ENCODE results near the gene CFAP100.

The CFAP100 gene

DNA sequence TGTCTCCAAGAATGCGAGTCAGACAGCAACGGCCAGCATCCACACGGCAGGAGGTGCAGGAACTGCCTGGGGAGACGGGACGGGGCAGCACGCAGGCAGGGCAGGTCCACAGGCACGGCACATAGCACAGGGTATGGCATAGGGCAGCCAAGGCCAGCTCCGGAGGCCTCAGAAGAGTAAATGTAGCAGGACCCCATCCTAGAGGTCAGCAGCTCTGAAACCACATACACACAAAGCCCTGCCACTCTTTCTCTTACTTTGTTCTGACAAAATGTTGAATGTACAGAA, 54.1 kb downstream of the CFAP100 start:
- TF ChIP-seq CEBPB (IDR thresholded peaks at IDR 0.05) (no peak), EP300 (IDR thresholded peaks at IDR 0.05; ENCODE audit: borderline replicate concordance) (no peak), FOXM1 (IDR thresholded peaks at IDR 0.05; ENCODE audit: borderline replicate concordance, low read depth) (no peak), NFIC (IDR thresholded peaks at IDR 0.05) (no peak), RAD21 (IDR thresholded peaks at IDR 0.05; ENCODE audit: low read depth) (no peak), TCF12 (IDR thresholded peaks at IDR 0.05; ENCODE audit: low read depth) (no peak), TAF1 (IDR thresholded peaks at IDR 0.05; ENCODE audit: low read depth) (no peak), ZBTB7A (IDR thresholded peaks at IDR 0.05; ENCODE audit: low read depth) (no peak), TEAD4 (IDR thresholded peaks at IDR 0.05) (no peak), CREB1 (IDR thresholded peaks at IDR 0.05; ENCODE audit: low read depth) (no peak), YY1 (IDR thresholded peaks at IDR 0.05; ENCODE audit: low read depth) (no peak)
- TF ChIP-seq, protein P1, sequence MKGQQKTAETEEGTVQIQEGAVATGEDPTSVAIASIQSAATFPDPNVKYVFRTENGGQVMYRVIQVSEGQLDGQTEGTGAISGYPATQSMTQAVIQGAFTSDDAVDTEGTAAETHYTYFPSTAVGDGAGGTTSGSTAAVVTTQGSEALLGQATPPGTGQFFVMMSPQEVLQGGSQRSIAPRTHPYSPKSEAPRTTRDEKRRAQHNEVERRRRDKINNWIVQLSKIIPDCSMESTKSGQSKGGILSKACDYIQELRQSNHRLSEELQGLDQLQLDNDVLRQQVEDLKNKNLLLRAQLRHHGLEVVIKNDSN (IDR thresholded peaks at IDR 0.05) = no peak
- TF ChIP-seq, protein P2, sequence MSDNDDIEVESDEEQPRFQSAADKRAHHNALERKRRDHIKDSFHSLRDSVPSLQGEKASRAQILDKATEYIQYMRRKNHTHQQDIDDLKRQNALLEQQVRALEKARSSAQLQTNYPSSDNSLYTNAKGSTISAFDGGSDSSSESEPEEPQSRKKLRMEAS (IDR thresholded peaks at IDR 0.05) = no peak

DNA sequence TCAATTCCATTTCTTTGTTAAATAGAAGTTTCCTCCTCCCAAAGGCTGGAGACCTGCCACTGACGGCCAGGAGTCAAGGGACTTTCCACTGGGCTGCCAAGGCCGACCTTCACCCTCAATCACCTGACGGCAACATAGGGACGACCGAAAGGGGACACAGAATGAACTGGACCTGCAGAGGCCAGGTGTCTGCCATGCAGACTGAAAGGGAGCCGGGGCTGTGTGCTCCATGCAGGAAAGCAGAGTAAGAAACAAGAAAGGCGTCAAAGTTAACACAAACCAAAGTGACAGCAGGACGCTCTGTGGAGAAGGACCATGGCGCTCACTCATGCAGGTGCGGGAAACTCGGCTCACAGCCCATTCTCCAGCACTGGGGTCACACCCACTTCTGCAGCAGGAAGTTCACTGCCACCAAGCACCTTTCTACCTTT, 54.9 kb downstream of the CFAP100 start:
- TF ChIP-seq FOXM1 (IDR thresholded peaks at IDR 0.05; ENCODE audit: borderline replicate concordance, low read depth) (no peak), TAF1 (IDR thresholded peaks at IDR 0.05; ENCODE audit: low read depth) (no peak), TCF12 (IDR thresholded peaks at IDR 0.05; ENCODE audit: low read depth) (no peak), ZBTB7A (IDR thresholded peaks at IDR 0.05; ENCODE audit: low read depth) (no peak), EGR1 (IDR thresholded peaks at IDR 0.05) (no peak), TEAD4 (IDR thresholded peaks at IDR 0.05) (no peak)
- TF ChIP-seq, protein P2 (IDR thresholded peaks at IDR 0.05) = no peak

DNA sequence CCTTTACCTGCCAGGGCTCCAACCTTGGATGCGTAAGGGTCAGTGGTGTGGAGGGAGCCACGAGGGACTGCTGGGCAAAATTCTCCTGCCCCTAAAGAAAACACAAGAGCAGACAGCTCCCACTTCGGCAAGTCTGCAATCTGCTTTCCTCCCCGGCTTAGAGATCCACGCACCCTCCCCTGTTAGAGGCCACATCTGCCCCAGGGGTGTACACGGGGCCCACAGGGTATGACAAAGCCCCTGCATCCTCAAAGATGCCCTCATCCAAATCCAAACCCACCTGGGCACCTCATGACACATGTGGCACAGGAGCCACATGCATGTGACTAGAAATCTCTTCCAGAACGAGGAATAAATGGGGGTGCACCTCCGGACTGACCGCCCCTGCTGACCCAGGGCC, 55.5 kb downstream of the CFAP100 start:
- TF ChIP-seq TAF1 (IDR thresholded peaks at IDR 0.05; ENCODE audit: low read depth) = no peak
- TF ChIP-seq TCF12 (IDR thresholded peaks at IDR 0.05; ENCODE audit: low read depth) = no peak

DNA sequence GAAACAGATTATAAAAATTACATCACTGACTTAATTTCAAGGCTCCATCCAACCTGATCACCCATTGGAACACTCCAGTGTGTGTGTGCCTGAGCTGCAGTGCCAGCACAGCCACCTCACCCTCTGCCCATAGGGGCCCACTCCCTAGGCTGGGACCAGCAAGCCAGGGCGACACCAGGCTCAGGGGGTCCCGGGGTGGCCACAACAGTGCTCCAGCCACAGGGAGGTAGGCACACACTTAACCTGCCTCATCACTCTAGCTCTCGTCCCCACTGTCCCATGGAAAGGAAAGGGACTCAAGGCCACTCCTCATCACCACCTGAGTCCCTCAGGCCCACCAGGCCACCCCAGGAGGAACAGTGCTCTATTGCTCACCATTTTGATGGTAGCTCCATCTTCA, 56.0 kb downstream of the CFAP100 start:
- TF ChIP-seq TEAD4 (IDR thresholded peaks at IDR 0.05) = no peak
- TF ChIP-seq TAF1 (IDR thresholded peaks at IDR 0.05; ENCODE audit: low read depth) = no peak
- TF ChIP-seq RAD21 (IDR thresholded peaks at IDR 0.05; ENCODE audit: low read depth) = no peak
- TF ChIP-seq TCF12 (IDR thresholded peaks at IDR 0.05; ENCODE audit: low read depth) = no peak
- TF ChIP-seq, protein P3, sequence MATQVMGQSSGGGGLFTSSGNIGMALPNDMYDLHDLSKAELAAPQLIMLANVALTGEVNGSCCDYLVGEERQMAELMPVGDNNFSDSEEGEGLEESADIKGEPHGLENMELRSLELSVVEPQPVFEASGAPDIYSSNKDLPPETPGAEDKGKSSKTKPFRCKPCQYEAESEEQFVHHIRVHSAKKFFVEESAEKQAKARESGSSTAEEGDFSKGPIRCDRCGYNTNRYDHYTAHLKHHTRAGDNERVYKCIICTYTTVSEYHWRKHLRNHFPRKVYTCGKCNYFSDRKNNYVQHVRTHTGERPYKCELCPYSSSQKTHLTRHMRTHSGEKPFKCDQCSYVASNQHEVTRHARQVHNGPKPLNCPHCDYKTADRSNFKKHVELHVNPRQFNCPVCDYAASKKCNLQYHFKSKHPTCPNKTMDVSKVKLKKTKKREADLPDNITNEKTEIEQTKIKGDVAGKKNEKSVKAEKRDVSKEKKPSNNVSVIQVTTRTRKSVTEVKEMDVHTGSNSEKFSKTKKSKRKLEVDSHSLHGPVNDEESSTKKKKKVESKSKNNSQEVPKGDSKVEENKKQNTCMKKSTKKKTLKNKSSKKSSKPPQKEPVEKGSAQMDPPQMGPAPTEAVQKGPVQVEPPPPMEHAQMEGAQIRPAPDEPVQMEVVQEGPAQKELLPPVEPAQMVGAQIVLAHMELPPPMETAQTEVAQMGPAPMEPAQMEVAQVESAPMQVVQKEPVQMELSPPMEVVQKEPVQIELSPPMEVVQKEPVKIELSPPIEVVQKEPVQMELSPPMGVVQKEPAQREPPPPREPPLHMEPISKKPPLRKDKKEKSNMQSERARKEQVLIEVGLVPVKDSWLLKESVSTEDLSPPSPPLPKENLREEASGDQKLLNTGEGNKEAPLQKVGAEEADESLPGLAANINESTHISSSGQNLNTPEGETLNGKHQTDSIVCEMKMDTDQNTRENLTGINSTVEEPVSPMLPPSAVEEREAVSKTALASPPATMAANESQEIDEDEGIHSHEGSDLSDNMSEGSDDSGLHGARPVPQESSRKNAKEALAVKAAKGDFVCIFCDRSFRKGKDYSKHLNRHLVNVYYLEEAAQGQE (IDR thresholded peaks at IDR 0.05; ENCODE audit: low read depth) = no peak
- TF ChIP-seq NFIC (IDR thresholded peaks at IDR 0.05) = no peak
- no peak for TF ChIP-seq CREB1 (IDR thresholded peaks at IDR 0.05; ENCODE audit: low read depth)
- no peak for TF ChIP-seq YY1 (IDR thresholded peaks at IDR 0.05; ENCODE audit: low read depth)

DNA sequence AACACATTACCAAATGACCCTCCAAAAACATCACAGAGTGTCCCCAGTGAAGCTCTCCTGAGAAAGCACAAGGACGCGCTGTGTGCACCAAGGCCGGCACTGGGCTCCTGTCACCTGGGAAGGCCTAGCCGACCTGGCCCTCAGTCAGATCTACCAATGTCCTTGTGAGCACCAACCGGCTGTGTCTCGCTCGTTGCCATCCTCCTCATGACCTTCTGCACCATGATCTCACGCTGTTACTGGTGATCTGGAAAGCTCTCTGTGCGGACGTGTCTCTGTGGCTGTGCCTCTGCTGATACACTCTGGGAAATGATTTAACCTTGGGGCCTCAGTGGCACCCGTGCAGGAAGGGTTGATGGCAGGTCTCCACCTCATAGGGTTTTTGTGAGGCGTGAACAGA, 56.8 kb downstream of the CFAP100 start:
- no peak for TF ChIP-seq TEAD4 (IDR thresholded peaks at IDR 0.05)
- TF ChIP-seq, protein P3 (IDR thresholded peaks at IDR 0.05; ENCODE audit: low read depth) = no peak
- no peak for TF ChIP-seq EP300 (IDR thresholded peaks at IDR 0.05; ENCODE audit: borderline replicate concordance)
- TF ChIP-seq CREB1 (IDR thresholded peaks at IDR 0.05; ENCODE audit: low read depth) = no peak
- no peak for TF ChIP-seq NFIC (IDR thresholded peaks at IDR 0.05)
- no peak for TF ChIP-seq CEBPB (IDR thresholded peaks at IDR 0.05)
- no peak for TF ChIP-seq TCF12 (IDR thresholded peaks at IDR 0.05; ENCODE audit: low read depth)
- TF ChIP-seq, protein P2 (IDR thresholded peaks at IDR 0.05) = no peak
- no peak for TF ChIP-seq TAF1 (IDR thresholded peaks at IDR 0.05; ENCODE audit: low read depth)
- no peak for TF ChIP-seq EGR1 (IDR thresholded peaks at IDR 0.05)

DNA sequence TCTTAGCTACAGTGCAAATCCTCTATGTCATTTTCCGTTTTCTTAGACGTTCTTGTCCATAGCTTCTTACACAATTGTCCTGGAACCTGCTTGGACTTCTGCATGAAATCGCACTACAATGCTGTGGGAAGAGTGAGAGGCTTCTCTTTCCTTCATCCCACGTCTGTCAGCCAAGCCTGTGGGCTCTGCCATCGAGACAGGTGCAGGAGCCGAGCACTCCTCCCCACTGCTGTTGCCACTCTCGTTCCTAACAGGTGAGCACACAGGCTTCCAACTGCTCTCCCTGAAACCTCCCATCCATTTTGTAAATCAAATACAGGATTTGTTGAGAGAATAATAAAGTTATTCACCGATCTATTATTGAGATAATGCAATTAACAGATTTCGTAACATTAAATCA, 57.5 kb downstream of the CFAP100 start:
- TF ChIP-seq EGR1 (IDR thresholded peaks at IDR 0.05) = no peak
- TF ChIP-seq CEBPB (IDR thresholded peaks at IDR 0.05) = no peak
- TF ChIP-seq NFIC (IDR thresholded peaks at IDR 0.05) = no peak
- no peak for TF ChIP-seq RAD21 (IDR thresholded peaks at IDR 0.05; ENCODE audit: low read depth)

DNA sequence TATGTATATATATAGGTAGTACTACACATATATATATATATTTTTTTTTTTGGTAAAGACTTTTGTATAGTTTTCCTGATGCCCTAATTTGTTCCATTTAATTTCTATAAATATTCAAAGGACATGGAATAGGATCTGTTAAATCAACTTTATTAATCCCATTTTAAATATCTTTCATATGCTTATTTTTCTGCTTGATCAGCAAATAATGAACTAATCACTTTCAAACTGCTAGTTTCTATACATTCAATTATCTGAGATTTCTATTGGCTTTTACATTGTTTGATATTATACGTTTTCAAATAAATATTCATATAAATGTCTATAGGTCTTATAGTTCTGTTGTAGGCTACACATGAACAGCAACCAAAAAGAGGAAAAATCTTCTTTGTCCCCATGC, 59.3 kb downstream of the CFAP100 start:
- TF ChIP-seq CEBPB (IDR thresholded peaks at IDR 0.05) = no peak
- no peak for TF ChIP-seq FOXM1 (IDR thresholded peaks at IDR 0.05; ENCODE audit: borderline replicate concordance, low read depth)
- no peak for TF ChIP-seq TEAD4 (IDR thresholded peaks at IDR 0.05)
- no peak for TF ChIP-seq TCF12 (IDR thresholded peaks at IDR 0.05; ENCODE audit: low read depth)
- TF ChIP-seq ZBTB7A (IDR thresholded peaks at IDR 0.05; ENCODE audit: low read depth) = no peak
- TF ChIP-seq, protein P3 (IDR thresholded peaks at IDR 0.05; ENCODE audit: low read depth) = no peak
- no peak for TF ChIP-seq NFIC (IDR thresholded peaks at IDR 0.05)
- TF ChIP-seq CREB1 (IDR thresholded peaks at IDR 0.05; ENCODE audit: low read depth) = no peak
- TF ChIP-seq, protein P2 (IDR thresholded peaks at IDR 0.05) = no peak
- no peak for TF ChIP-seq YY1 (IDR thresholded peaks at IDR 0.05; ENCODE audit: low read depth)
- no peak for TF ChIP-seq EGR1 (IDR thresholded peaks at IDR 0.05)
- no peak for TF ChIP-seq RAD21 (IDR thresholded peaks at IDR 0.05; ENCODE audit: low read depth)
- no peak for TF ChIP-seq TAF1 (IDR thresholded peaks at IDR 0.05; ENCODE audit: low read depth)
- TF ChIP-seq, protein P1 (IDR thresholded peaks at IDR 0.05) = no peak
- no peak for TF ChIP-seq EP300 (IDR thresholded peaks at IDR 0.05; ENCODE audit: borderline replicate concordance)

Data from Ishikawa (cell line).